Measurements from ENCODE around the gene KLHL22. TPM values are rescaled to one million over a fixed set of nuclear protein-coding genes. Genes with fewer than 3 reads are reported as not detected.

KLHL22 gene
- total RNA-seq, 2 donors from 2014 or later: 10.4 to 13.2 TPM

- Histone ChIP-seq H3K27ac (no peak overlapping the region), H3K9ac (ENCODE audit: low read depth in 2 of 2, low read length in 2 of 2) (no peak overlapping the region), H3K36me3 (no peaks in the 10 kb centered on the region), H3K4me1 (no peaks in the 10 kb centered on the region), H3K27me3 (no peaks in the 10 kb centered on the region), H3K9me3 (no peaks in the 10 kb centered on the region), H3K4me3 (no peak overlapping the region)
- TF ChIP-seq CTCF (IDR thresholded peaks at IDR 0.05): no peak
- no peak for DNase-seq
- intact Hi-C loops (cut with DNase I): no loop called here
Measured at GRCh38 chr22:20458530-20459151, 37.0 kb downstream of the KLHL22 start.

GRCh38 chr22:20457506-20458240 is 37.9 kb downstream of the KLHL22 start:
- no peaks in the 10 kb centered on the region for H3K27me3 ChIP-seq
- no peaks in the 10 kb centered on the region for H3K36me3 ChIP-seq
- no peak overlapping the region for H3K27ac ChIP-seq
- DNase-seq: no peak
- H3K4me1 ChIP-seq: no peaks in the 10 kb centered on the region
- TF ChIP-seq CTCF (IDR thresholded peaks at IDR 0.05): no peak
- no peaks in the 10 kb centered on the region for H3K9me3 ChIP-seq
- no peak overlapping the region for H3K4me3 ChIP-seq
- no peak overlapping the region for H3K9ac ChIP-seq (ENCODE audit: low read depth in 2 of 2, low read length in 2 of 2)
- intact Hi-C loops (cut with DNase I): loop anchor here (2.0 kb wide), 1 partner anchor 39 kb away; no protein-coding TSS in a partner anchor

GRCh38 chr22:20456722-20457076 is 38.9 kb downstream of the KLHL22 start:
- Histone ChIP-seq H3K36me3 (no peaks in the 10 kb centered on the region), H3K27ac (no peak overlapping the region), H3K4me3 (no peak overlapping the region), H3K27me3 (no peaks in the 10 kb centered on the region), H3K9me3 (no peaks in the 10 kb centered on the region), H3K9ac (ENCODE audit: low read depth in 2 of 2, low read length in 2 of 2) (no peak overlapping the region), H3K4me1 (no peaks in the 10 kb centered on the region)
- intact Hi-C loops (cut with DNase I): loop anchor here (2.0 kb wide), 1 partner anchor 38 kb away; no protein-coding TSS in a partner anchor
- DNase-seq: no peak
- no peak for TF ChIP-seq CTCF (IDR thresholded peaks at IDR 0.05)

GRCh38 chr22:20456064-20456721 is 39.4 kb downstream of the KLHL22 start:
- peak; percentile 93 for TF ChIP-seq CTCF (IDR thresholded peaks at IDR 0.05)
- DNase-seq: peak; percentile 62
- Histone ChIP-seq H3K9ac (ENCODE audit: low read depth in 2 of 2, low read length in 2 of 2) (no peak overlapping the region), H3K27me3 (no peaks in the 10 kb centered on the region), H3K4me1 (no peaks in the 10 kb centered on the region), H3K36me3 (no peaks in the 10 kb centered on the region), H3K9me3 (no peaks in the 10 kb centered on the region), H3K27ac (no peak overlapping the region), H3K4me3 (no peak overlapping the region)
- intact Hi-C loops (cut with DNase I): loop anchor here (2.0 kb wide), 1 partner anchor 37 kb away; no protein-coding TSS in a partner anchor

GRCh38 chr22:20455709-20456063 is 39.9 kb downstream of the KLHL22 start:
- Histone ChIP-seq H3K27ac (no peak overlapping the region), H3K27me3 (no peaks in the 10 kb centered on the region), H3K36me3 (no peaks in the 10 kb centered on the region), H3K4me3 (no peak overlapping the region), H3K4me1 (no peaks in the 10 kb centered on the region), H3K9ac (ENCODE audit: low read depth in 2 of 2, low read length in 2 of 2) (no peak overlapping the region), H3K9me3 (no peaks in the 10 kb centered on the region)
- DNase-seq: no peak
- no peak for TF ChIP-seq CTCF (IDR thresholded peaks at IDR 0.05)
- intact Hi-C loops (cut with DNase I): loop anchor here (2.0 kb wide), 1 partner anchor 37 kb away; no protein-coding TSS in a partner anchor
